ENCODE data around the gene DSCAM. TPM values are rescaled to one million over a fixed set of nuclear protein-coding genes. Genes with fewer than 3 reads are reported as not detected.

The DSCAM gene
- total and polyA plus RNA-seq, 2 experiments from 2014 or later, result 0.07 TPM; not detected in 1

- no peak overlapping the region for H3K4me3 ChIP-seq
- no peak overlapping the region for H3K4me3 Mint-ChIP-seq
- peaks cover 4% of the 10 kb centered on the region for H3K27me3 Mint-ChIP-seq (ENCODE audit: insufficient read depth, low read depth, poor library complexity)
- no peaks in the 10 kb centered on the region for H3K4me1 Mint-ChIP-seq
- no peaks in the 10 kb centered on the region for H3K36me3 ChIP-seq (ENCODE audit: insufficient read depth)
- H3K27ac Mint-ChIP-seq, result no peak overlapping the region
- H3F3A ChIP-seq (replicated peaks; ENCODE audit: low read depth), result no peaks in the 10 kb centered on the region
- H2AFZ ChIP-seq, result no peak overlapping the region
- no peaks in the 10 kb centered on the region for H4K20me1 ChIP-seq (replicated peaks; ENCODE audit: insufficient read depth)
- no peaks in the 10 kb centered on the region for H3K27me3 ChIP-seq (ENCODE audit: insufficient read depth)
- DNase-seq (ENCODE audit: low spot score), result no peak
- no peak overlapping the region for H3K4me2 ChIP-seq
- H3K79me2 ChIP-seq (replicated peaks; ENCODE audit: insufficient read depth), result no peaks in the 10 kb centered on the region
- H3K9me2 ChIP-seq (ENCODE audit: insufficient read depth), result no peaks in the 10 kb centered on the region
- H3K27ac ChIP-seq (ENCODE audit: low read depth), result no peak overlapping the region
- H3K36me3 Mint-ChIP-seq (ENCODE audit: low read depth), result no peaks in the 10 kb centered on the region
- no peaks in the 10 kb centered on the region for H3K4me1 ChIP-seq (ENCODE audit: insufficient read depth)
- H3K9me3 Mint-ChIP-seq, result peaks cover 87% of the 10 kb centered on the region
- ATAC-seq, result no peak
- TF ChIP-seq POLR2AphosphoS5 (IDR thresholded peaks at IDR 0.05; ENCODE audit: low read depth), result no peak
These were observed 211.6 kb downstream of the DSCAM start for GRCh38 chr21:40635391-40635790.

- ATAC-seq, result no peak
- Histone ChIP-seq H3K27me3 (ENCODE audit: insufficient read depth) (no peaks in the 10 kb centered on the region), H3K9me2 (ENCODE audit: insufficient read depth) (no peaks in the 10 kb centered on the region), H4K20me1 (replicated peaks; ENCODE audit: insufficient read depth) (no peaks in the 10 kb centered on the region), H3K27ac (ENCODE audit: low read depth) (no peak overlapping the region), H3F3A (replicated peaks; ENCODE audit: low read depth) (no peaks in the 10 kb centered on the region), H2AFZ (no peak overlapping the region), H3K4me3 (no peak overlapping the region), H3K4me2 (no peak overlapping the region), H3K36me3 (ENCODE audit: insufficient read depth) (no peaks in the 10 kb centered on the region), H3K79me2 (replicated peaks; ENCODE audit: insufficient read depth) (no peaks in the 10 kb centered on the region), H3K4me1 (ENCODE audit: insufficient read depth) (no peaks in the 10 kb centered on the region)
- peaks cover 84% of the 10 kb centered on the region for H3K9me3 Mint-ChIP-seq
- H3K27me3 Mint-ChIP-seq (ENCODE audit: insufficient read depth, low read depth, poor library complexity), result no peaks in the 10 kb centered on the region
- no peak overlapping the region for H3K27ac Mint-ChIP-seq
- no peak for TF ChIP-seq ZNF114 (CRISPR knock-in tag; IDR thresholded peaks at IDR 0.05)
- no peak for TF ChIP-seq EZH2phosphoT487 (IDR thresholded peaks at IDR 0.05; ENCODE audit: unreplicated experiment)
- TF ChIP-seq POLR2AphosphoS5 (IDR thresholded peaks at IDR 0.05; ENCODE audit: low read depth), result no peak
- no peak for TF ChIP-seq CREB1 (CRISPR knock-in tag; IDR thresholded peaks at IDR 0.05; ENCODE audit: low read depth)
- TF ChIP-seq CTCF (conservative IDR thresholded peaks at IDR 0.05; ENCODE audit: low read depth in 2 of 2), result no peak
- TF ChIP-seq REST (IDR thresholded peaks at IDR 0.05; ENCODE audit: unreplicated experiment), result no peak
- TF ChIP-seq NANOG (IDR thresholded peaks at IDR 0.05; ENCODE audit: borderline replicate concordance), result no peak
- TF ChIP-seq EZH2 (IDR thresholded peaks at IDR 0.05; ENCODE audit: low read depth, unreplicated experiment), result no peak
- TF ChIP-seq ETS1 (IDR thresholded peaks at IDR 0.05), result no peak
- H3K4me1 Mint-ChIP-seq, result no peaks in the 10 kb centered on the region
- H3K36me3 Mint-ChIP-seq (ENCODE audit: low read depth), result no peaks in the 10 kb centered on the region
- H3K4me3 Mint-ChIP-seq, result no peak overlapping the region
- DNase-seq (ENCODE audit: low spot score), result no peak
These were observed 212.8 kb downstream of the DSCAM start for GRCh38 chr21:40634141-40634540.

Data from GM23338 (cell line).